HG03571 (cell line): ENCODE results near the gene FRMPD3.
"Not testable (repeated sequence)": the region's sequence is repeated elsewhere in the genome, so short reads cannot be mapped to it uniquely, and the experiment has no call there.

Experiments used
- ATAC-seq: cut with Tn5 transposase; IDR thresholded peaks from one replicate; pipeline ENCODE4 v1.9.1; 2021; ENCODE audit not compliant: unreplicated experiment

Gene FRMPD3

DNA sequence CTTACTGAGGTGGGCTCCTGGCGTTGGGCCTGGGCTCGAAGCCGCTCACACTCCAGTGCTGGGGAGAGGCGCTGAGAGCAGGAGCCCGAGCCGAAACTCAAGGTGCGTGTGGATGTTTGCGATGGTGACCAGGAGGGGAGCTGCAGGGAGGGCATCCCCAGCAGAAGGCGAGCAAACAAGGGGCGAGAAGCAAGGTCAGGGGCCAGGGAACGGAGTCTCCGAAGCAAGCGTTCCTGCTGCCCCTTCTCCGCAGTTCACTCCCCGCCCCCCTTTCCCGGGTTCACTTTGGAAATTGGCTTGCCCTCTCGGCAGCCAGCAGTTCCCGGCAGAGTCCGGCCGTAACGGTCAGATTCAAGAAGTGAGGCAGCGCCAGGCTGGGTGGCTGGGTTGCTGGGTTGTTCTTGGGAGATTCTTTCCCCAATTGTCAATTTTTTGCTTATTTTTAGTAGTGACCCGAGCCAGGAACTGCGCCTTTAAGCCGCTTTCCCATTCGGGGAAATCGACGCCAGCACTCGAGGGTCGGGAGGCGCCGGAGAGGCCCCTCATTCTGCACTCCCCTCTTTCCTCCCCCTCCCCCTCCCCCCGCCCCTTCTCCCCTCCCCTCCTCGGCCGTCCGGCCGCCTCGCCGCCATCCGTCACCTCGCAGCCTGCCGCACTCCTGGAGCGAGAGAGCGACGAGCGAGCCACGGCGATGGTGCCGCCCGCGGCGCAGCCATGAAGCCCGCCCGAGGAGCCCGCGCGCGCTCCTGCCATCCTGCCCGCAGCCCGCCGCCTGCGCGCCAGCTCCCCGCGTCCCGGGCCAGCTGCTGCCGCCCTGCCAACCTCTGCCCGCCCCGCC lies at the start of gene FRMPD3:
Gene FRMPD3, plus strand, starts transcription at position 655 of the 838 bp plus-strand sequence. CDS start 76,937 bp downstream, outside the sequence.
- no peak for ATAC-seq

DNA sequence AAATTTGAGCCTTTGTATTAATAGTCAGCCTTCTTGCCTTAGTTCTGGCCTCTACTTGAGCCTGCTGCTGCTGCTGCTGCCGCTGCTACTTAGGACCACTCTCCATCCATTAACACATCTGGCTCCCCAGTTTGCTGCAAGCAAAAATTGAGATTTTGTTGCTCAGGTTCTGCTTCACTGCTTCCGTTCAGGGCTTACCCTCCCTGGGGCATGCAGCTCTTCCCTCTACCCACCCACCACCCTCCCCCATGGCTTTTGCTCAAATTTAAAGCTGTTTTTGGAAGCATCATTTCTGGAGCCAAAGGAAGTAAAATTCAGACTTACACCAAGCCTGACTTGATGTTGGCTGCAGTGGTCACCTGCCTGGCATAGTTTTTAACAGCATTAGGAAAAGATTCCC lies 28.9 kb upstream of the FRMPD3 start:
- ATAC-seq, result no peak

DNA sequence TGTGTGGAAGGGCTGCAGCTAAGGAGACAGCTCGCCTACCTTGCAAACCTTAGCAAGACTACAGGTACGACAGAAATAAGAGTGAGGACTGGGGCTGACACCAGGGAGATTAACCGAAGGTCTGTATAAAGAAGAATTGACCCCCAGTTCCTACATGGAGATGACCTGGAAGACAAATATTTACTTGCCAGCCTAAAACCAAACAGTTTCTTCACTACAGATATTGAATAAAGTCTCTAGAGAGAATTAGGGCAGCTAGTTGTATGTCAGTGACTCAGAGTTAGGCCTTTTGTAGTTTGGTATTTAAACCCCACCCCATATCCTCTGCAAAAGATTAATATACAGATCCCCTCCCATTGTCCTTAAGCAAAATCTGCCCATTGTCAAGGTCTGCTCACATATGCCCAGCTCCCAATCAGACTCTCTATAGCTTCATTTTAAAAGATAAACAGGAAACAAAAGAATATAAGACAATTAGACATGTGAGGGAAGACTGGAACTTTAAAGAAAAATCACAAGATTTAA lies 28.1 kb upstream of the FRMPD3 start:
- no peak for ATAC-seq

DNA sequence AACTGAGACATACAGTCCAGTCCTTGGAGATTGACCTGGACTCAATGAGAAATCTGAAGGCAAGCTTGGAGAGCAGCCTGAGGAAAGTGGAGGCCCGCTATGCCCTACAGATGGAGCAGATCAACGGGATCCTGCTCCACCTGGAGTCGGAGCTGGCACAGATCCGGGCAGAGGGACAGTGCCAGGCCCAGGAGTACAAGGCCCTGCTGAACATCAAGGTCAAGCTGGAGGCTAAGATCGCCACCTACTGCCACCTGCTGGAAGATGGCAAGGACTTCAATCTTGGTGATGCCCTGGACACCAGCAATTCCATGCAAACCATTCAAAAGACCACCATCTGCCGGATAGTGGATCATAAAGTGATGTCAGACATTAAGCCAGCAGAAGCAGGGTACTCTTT lies 20.4 kb upstream of the FRMPD3 start:
- no peak for ATAC-seq

DNA sequence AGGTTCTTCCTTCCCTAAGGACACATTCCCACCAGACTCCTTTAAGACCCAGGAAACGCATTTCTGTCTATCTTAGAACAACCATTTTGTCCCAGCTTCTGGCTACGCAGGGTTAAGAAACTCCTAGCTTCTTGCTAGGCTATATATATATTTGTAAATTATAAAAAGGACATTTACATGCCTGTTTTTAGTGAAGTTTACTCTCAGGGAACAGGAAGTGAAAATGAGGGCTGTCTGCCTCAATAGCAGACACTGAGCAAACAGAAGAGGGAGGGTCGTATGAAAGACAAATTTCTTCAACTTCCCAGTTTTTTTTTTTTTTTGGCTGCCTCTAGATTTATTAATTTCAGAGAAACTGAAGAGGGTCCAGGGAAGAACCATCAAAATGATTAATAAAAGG lies 9.3 kb upstream of the FRMPD3 start:
- ATAC-seq, result no peak

DNA sequence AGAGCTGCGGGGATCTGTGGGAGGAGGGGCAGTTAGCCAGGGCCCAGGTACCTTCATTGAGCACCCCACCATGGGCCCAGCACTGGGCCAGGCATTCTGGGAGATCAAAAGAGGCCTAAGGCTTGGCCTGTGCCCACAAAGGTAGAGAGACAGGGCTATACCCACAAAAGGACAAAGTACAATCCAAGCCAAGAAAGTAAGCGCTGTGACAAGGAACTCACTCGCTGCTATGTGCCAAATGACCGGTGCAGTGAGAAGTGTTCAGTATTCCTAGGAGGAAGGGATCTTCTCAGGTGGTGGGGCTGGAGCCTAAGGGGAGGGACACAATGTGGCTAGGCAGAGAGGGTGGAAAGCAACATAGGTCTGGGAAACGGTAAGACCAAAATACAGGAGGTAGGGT lies 8.8 kb upstream of the FRMPD3 start:
- ATAC-seq, result no peak

DNA sequence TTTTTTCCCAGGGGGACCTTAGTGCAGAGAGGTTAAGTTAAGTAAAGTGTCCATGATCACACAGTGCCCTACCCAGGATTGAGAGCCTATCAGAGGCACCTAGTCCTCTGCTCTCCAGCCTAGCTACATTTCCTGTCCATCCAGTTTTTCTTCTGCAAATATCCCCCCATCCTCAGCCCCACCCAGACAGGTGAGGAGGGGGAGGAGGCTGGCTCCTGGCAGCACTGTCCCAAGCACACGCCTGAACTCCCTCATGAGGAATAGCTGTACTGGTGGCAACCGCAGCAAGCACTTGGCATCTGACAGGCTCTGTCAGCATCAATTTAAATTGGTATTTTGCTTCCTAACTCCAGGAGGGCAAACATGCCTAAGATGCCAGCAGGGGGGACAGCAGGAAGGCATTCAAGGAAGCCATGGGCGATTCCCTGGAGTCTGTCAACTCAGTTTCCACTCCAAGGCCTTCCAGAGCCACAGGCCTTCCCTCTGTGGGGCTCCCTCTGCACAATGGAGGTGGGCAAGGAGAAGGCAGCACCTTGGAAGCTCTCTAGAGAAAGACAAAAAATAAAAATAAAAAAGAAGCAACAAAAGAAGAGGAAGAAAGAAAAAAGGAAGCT lies 6.4 kb upstream of the FRMPD3 start:
- no peak for ATAC-seq

DNA sequence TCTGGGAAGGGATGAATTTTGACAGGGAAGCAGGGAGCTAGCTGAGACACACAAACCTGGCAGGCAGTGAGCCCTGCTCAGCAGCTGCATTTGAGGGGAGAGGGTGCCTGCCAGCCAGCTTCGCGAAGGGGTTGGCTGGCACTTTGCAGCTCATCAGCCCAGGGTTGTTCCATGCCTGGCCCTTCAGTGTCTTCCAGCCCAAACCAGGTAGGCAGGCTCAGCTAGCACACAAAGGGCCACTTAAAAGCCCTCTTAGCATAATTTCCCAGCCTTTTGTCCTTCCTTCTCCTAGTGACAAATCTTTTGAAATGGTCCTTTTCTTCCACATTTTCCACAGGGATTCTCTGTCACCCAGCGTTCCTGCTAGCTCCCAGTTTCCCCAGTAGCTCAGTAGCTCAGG lies 4.3 kb upstream of the FRMPD3 start:
- no peak for ATAC-seq

DNA sequence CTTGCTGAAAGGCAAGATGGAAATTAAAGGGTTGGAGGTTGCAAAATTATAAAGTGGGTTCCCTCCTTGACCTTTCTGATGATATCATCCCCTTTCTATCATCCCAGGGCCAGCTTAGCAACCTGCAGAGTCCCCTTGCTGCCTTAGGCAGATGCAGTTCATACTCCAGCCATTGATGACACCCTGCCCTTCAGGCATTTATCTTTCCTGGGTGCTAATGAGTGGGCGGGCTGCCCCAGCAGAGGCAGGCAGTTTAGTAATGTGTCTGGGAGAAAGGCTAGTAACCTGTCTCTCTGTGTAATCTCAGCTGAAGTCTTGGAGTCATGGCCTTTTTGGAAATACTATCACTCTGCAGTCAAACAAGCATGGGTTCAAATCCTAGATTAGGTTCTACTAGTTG lies 3.8 kb upstream of the FRMPD3 start:
- no peak for ATAC-seq

DNA sequence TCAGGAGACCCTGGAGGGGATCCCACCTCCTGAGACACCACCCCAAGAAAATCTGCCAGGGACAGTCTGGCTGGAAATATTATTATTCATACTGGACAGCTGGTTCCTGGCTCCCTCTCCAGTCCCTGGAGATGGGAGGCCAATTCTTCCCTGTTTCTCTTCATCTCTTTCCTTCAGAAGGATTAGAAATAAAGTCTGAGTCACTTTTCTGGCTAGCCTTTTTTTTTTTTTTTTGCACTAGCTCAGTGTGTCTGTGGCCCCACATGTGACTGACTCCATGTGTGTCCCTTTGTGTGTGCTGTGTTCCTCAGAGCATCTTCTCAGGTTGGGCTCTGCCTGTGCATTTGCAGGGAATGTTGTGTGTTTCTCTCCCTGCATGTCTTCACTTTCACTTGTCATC lies 1.8 kb upstream of the FRMPD3 start:
- no peak for ATAC-seq

DNA sequence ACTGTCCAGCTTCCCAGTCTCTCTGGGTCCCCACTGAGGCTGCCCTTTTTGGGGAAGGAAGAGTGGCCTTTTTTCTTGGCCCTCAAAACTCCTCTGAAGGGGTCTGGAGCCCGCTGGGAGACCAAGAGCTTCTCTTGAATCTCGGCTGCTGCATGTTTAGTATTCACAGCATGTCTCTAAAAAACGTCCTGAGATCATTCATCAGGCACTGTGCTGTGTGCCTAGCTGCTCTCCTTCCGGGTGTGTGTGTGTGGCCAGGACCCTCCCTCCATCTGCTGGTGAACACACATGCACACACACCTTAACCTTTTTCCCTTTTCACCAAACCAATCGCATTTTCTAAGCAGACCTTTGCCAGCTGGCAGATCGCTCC lies 841 bp upstream of the FRMPD3 start:
- ATAC-seq, result no peak

DNA sequence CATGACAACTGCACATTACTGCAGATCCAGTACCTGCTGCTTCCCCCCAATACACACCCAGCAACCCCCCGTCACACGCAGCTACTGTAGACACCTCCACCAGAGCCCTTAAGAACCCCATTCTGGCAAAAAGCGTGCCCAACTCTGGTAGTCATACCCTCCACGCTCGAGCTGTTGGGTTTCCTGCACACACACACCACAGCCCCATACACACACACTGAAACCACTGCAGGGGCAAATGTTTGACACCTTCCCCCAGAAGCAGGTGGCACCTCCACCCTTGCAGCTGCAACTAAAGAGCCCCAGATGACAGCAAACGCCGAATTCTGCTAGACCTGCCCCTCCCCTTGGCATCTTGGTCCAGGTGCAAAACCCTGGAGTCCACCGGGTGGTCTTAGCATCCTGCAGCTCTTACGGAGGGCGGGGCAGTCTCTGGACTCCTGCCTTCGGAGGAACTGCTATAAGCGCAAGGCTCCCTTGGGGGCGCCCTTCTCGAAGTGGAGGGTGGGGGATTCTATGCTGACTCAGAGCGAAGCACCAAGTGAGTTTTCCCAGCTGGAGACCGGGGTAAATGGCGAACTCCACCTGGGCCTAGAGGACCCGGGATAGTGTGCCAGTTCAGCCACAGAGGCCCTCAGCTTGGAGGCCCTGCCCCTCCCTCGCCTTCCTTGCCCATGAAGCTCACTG lies 1.5 kb downstream of the FRMPD3 start:
- ATAC-seq, result no peak

DNA sequence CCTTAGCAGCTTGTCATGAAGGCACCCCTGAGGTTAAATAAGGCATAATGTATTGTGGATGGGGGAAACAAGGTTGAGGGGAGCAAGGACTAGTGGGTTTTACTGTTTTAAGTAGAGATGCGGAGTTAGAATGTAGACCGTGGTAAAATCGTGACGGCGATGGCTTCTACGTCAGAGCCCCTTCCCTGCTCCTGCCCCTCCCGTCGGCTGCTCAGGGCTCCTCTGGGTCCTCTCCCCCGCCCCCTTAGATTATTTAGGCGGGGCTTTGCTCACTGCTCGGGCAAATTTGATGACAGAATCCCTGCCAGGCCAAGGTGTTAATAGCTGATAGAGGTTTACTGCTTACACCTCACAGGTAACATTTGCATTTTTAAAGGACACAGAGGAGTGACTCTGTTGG lies 2.3 kb downstream of the FRMPD3 start:
- ATAC-seq, result no peak

DNA sequence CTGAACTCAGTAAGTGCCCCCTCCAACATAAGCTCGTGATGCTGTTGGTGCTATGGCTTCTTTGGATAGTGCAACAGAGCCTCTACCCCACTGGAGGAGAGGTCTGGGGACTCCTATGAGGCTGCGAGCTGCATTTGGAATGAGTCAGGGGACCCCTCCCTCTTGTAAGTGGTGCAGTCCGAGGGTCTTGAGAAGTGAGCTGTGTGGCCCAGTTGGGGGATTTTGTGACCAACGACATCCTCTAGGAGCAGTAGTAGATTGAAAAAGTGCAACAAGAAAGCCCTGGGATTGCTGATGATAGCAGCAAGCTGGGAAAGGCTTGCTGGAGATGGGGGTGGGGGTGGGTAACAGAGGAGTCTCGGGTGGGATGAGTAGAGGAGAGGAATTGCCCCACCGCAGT lies 3.1 kb downstream of the FRMPD3 start:
- ATAC-seq, result no peak

DNA sequence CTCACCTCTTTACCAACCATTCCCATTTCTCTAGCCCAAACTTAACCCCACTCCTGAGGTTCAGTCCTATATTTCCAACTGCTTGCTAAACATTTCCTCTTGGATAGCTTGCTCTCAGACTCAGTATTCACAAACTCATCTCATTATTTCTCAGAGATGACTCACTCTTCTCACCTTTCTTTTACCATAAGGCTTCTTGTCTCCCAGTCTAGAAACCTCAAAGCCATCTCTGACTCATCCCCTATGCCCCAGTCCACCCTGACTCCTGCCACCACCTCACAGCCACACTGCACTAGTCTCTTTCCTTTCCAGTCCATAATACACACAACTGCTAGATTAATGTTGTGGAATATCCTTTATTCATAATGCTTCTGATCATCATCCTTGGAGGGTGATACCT lies 4.8 kb downstream of the FRMPD3 start:
- ATAC-seq, result no peak

DNA sequence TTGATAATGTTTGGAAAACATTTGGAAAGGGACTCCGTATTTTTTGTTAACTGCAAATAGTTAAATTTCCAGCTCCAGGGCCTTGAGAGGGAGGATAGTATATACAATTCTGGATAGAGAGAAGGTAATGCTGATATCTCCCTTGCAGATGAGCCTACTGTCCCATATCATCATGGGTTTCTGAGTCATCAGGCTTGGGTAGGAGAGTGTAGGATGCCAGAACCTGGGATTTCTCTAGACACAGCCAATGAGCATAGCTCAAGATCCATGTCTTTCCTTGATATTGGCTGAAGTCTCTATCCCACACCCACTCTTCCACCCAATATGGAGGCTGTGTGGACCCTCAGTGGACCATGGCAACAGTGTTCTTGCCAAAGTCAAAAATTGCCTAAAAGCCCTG lies 7.8 kb downstream of the FRMPD3 start:
- ATAC-seq, result no peak

DNA sequence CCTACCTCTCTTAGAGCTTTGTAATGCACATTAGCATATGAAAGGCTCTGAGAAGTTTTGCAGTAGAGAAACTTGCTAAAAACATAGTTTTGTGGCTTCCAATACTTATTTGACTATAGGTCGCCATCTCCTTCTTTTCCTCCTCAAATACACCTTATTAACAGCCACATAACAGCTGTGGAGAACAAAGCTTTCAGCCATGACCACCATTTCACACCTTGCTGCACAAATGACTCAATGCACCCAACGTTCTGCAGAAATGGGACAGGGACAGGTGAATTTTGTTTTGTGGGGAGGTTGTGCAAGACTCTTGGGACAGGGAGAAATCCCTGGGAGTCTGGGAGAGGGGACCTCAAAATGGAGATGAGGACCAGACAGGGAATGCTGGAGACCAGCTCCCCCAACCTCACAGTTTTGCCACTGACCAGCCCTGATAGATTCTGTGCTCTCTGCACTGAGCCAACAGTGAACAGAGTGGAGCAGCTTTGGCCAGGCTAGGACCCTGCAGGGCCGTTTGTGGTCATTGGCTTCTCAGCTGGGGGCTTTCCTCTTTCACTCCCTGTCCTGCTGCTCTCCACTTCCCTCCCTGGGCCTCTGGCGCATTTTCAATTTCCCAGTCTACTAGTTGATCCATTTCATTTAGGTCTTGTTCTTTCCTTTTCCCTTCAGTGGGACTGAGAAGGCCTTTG lies 16.6 kb downstream of the FRMPD3 start:
- peak; percentile 83 for ATAC-seq

DNA sequence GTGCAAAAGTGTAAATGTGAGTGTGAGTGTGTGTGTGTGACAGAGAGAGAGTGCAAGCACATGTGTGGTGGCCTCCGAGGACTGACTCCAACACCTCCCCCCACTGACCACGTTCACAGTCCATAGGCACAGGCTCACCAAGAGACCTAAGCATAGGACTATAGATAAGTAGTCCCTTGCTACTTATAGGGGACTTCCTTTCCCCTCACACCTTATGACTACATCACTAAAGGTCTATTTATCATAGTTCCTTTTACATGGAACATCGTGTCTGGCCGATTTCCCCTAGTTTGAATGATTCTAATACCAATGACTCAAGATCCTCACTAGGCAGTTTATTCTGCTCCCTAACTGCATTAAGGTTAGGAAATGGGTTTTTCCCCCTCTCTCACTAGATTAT lies 17.8 kb downstream of the FRMPD3 start:
- ATAC-seq, result no peak

DNA sequence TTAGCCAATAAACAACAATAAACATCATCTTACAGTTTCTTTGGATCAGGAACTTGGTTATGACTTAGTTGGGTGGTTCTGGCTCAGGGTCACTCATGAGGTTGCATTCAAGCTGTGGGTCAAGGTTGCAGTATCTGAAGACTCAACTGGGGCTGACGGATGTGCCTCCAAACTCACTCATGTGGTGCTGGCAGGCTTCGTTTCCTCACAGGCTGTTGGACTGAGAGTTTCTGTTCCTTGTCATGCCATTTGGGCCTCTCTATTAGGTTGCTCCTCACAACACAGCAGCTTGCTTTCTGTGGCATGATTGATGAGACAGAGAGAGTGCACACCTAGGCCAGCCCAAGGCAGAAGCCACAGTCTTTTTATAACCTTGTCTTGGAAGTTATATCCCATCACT lies 20.7 kb downstream of the FRMPD3 start:
- ATAC-seq, result no peak

DNA sequence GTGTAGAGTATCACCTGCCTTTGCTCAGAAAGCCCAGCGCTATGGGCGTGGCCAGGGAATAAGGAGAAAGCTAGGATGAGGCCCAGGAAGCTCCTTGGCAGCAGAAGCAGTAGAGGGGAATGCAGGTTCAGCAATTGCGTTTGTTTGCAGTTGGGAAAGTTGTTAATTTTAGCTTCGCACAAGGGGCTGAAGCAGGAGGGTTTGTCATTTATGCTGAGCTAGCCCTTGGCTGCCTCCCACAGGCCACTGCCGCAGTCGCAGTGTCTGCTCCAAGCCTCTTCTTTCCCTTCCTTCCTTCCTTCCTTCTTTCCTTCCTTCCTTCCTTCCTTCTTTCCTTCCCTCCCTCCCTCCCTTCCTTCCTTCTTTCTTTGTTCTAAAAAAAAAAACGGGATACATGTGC lies 21.5 kb downstream of the FRMPD3 start:
- ATAC-seq, result no peak

DNA sequence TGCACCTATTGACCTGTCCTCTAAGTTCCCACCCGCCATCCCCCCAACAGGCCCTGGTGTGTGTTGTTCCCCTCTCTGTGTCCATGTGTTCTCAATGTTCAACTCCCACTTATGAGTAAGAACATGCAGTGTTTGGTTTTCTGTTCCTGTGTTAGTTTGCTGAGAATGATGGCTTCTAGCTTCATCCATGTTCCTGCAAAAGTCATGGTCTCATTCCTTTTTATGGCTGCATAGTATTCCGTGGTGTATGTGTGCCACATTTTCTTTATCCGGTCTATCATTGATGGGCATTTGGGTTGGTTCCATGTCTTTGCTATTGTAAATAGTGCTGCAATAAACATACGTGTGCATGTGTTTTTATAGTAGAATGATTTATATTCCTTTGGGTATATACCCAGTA lies 22.0 kb downstream of the FRMPD3 start:
- not testable (repeated sequence) for ATAC-seq
